Stimulated activated CD4-positive, alpha-beta T cell treated with anti-CD3 and anti-CD28 coated beads, TNF-alpha, amount 100 ng/mL, for 4 hours (primary cell): ENCODE measurements around the gene ACE.

Experiments
- DNase-seq, 3 experiments: peaks; one replicate each; pipeline ENCODE4 v3.0.0-alpha.2; 2020; ENCODE audit warnings: low read depth in 3 of 3

Gene ACE

GRCh38 chr17:63474586-63475460, 2.0 kb upstream of the ACE start:
- no peak for DNase-seq

- no peak for DNase-seq
Measured at GRCh38 chr17:63475491-63476412, 1.1 kb upstream of the ACE start.

DNA sequence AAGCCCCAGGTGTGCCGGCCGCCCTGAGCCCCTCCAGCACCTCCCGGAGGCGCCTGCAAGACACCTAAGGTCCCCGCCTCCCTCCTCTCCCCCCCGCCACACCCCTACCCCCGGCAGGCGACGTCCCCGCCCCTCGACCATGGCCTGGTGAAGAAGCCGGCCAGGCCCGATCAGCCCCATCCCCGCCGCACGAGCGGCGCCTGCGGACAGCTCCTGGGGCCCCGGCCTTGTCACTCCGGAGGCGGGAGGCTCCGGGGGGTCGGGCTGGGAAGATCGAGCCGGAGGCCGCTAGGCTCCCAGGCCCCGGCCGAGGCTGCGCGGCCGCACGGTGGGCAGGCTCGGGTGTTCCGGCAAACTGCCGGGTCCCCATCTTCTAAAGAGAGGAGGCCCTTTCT, 405 bp upstream of the ACE start:
- DNase-seq, result no peak

DNA sequence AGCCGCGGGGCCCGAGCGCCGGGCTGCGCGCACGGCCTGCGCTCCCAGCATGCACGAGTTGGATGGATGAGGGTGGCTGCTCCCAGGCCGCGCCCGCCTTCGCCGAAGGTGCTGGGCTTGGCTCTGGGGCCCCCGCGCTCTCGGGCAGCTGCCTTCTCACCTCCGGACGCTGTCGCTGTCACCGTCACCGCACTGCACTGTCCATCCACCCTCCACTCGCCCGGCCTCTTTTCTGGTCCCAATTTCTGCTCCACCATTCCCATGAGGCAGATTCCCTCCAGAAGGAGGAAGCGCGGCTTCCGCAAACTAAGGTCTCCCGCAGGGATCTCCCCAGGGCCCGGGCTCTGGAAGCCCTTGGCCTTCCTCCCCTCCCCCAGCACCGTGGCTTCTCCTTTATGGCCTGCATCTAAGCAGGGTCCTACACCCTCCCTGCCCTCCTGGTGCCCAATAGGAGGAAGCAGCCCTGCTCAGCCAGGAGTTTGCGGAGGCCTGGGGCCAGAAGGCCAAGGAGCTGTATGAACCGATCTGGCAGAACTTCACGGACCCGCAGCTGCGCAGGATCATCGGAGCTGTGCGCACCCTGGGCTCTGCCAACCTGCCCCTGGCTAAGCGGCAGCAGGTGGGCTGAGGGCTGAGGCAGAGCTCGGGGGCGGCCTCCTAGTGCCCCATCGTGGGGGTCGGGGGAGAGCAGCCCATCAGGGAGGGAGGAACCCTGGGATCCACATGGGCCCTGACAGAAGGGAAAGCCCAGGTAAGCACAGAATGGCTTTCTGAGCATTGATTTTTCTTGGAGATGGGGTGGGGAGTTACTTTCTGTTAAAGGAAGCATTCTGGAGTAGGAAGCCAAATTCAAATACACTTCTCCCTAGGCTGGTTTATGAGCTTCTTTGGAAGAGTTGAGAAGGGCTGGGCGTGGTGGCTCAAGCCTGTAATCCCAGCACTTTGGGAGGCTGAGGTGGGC, 899 bp downstream of the ACE start:
- no peak for DNase-seq

DNA sequence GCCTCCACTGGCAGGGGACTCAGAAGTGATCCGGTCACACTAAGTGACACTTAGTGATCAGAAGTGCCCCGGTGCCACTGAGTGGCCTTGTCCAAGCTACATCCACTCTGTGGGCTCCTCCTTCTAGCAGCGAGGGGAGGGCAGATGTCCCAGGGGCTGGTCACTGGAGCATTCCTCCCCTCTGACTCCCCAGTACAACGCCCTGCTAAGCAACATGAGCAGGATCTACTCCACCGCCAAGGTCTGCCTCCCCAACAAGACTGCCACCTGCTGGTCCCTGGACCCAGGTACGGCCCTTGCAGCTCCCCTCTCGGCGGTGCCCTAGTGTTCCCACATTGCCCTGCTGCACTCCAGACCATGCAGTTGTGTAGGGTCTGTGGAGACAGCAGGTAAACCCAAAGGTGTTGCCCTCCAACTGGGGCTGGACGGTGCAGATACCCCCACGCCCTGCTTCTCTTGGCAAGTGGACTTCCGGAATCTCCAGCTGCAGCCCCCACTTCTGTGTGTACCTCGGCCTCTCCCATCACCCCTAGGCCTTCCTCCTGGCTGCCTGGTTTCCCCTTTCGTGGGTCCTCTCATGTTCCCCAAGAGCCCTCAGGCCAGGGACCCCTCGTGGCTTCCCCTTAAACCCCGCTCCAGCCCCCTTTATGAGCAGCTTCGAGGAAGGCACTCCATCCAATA, 2.1 kb downstream of the ACE start:
- peak; percentile 48 to 64 (median 57) for DNase-seq

GRCh38 chr17:63479495-63480184, 2.8 kb downstream of the ACE start:
- DNase-seq, result no peak

DNA sequence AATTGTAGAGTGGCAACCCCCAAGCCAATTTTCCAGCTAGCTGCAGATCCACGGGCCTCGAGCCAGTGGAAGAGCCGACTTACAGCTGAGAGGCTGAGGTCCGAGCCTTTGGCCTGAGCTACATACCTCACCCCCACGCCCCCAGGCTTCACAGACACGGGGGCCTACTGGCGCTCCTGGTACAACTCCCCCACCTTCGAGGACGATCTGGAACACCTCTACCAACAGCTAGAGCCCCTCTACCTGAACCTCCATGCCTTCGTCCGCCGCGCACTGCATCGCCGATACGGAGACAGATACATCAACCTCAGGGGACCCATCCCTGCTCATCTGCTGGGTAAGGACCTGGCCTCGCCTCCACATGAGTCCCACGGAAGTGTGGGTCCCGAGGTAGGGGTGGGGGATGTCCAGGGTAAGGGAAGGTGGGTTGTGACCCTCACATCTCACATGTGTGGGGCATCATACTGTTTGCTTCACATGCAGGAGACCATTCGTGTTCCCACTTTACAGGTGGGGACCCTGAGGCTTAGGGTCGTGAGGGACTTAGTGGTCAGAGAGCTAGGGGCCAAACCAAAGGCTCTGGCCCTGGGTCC, 3.4 kb downstream of the ACE start:
- DNase-seq, result no peak

DNA sequence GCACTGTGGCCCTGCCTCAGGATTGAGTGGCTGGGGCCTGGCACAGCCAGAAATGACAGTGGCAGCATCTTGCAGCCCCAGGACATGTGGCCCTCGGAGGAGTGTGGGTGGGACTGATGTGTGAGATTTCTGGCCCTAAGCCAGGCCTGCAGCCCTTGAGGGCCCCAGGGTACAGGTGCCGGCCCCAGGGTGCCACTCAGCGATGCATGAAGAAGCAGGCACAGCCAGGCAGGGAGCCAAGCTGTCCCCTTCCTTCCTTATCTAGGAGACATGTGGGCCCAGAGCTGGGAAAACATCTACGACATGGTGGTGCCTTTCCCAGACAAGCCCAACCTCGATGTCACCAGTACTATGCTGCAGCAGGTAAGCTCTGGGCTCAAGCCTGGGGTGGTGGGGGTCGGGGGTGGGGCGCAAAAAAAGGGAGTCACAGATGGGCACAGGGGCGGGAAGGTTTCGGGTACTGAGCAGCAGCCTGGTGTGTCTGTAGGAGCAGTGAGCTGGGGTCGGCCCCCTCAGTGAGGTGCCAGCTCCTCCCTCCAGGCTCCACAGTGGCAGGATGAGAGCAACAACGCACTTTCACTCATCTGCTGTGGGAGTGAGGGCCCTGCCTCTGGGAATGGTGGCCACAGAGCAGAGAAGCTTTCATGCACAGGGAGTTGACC, 4.1 kb downstream of the ACE start:
- no peak for DNase-seq

- no peak for DNase-seq
Measured at GRCh38 chr17:63481488-63481870, 4.6 kb downstream of the ACE start.

DNA sequence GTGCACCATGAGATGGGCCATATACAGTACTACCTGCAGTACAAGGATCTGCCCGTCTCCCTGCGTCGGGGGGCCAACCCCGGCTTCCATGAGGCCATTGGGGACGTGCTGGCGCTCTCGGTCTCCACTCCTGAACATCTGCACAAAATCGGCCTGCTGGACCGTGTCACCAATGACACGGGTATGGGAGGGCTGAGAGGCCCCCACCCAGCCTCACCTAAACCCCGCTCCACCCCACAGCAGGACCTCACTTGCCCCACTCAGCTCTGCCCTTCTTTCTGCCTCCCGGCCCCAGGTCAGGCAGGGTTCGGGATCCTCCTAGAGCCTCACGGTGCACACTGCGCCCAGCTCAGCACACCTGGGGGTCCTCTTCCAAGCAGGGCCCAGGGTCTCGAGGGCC, 5.6 kb downstream of the ACE start:
- no peak for DNase-seq

DNA sequence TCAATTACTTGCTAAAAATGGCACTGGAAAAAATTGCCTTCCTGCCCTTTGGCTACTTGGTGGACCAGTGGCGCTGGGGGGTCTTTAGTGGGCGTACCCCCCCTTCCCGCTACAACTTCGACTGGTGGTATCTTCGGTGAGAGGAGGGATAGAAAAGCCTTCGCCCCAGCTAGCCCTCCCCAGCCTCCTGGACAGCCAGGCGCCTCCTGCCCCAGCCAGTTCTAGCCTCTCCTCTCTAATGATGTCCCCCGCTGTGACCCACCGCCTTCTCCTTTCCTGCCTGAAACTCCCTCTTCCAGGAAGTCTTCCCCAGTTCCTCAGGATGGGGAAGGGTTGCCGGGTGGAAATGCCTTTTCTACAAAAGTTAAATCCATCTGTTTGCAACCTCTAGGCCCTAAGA, 6.2 kb downstream of the ACE start:
- no peak for DNase-seq

DNA sequence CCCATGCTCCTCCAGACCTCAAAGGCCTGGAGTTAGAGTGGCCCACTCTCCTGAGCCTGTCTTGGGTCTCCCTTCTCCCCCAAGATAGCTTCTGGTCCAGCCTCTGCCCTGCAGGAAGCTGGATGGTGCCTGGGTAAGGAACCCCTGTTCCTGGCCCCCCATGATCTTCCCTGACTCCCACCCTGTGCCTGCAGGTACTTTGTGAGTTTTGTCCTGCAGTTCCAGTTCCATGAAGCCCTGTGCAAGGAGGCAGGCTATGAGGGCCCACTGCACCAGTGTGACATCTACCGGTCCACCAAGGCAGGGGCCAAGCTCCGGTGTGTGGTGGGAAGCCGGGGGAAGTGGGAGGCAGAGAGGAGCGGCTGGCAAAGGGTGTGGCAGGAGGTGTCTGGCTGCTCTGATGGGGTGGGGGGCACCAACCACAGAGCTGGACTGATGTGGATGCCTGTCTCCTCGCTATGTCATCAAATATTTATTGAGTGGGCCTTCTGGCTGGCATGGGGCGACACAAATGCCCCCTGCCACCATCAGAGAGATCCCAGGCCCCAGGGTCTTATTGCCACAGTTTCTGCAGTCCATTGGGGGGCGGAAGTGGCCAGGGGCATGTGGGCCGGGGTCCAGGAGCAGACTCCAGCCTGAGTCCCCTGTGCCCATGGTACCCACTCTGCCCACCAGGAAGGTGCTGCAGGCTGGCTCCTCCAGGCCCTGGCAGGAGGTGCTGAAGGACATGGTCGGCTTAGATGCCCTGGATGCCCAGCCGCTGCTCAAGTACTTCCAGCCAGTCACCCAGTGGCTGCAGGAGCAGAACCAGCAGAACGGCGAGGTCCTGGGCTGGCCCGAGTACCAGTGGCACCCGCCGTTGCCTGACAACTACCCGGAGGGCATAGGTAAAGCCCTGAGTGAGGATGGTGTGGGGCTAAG, 7.1 kb downstream of the ACE start:
- DNase-seq, result no peak

DNA sequence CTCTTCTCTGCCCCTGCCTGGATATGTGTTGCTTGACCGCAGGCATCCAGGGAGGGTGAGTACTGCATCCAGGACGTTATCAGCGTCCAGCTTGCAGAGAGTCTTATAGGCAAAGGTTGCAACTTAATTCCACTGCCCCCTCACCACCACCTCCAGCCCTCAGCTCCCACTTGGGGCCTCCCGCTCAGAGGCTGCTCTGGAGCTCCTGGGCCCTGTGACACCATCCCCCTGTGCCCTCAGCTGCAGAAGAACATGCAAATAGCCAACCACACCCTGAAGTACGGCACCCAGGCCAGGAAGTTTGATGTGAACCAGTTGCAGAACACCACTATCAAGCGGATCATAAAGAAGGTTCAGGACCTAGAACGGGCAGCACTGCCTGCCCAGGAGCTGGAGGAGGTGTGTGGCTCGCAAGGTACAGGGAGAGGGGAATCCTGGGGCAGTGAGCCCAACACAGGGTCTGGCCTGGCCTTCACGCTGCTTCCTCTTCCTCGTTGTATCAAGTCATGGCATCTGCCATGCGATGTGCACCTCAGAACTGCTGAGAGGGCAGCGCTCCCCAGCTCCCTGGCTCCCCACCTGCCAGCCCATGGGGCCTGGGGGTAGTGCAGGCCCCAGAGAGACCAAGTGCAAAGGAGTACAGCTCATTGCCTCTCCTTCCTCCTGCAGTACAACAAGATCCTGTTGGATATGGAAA, 9.6 kb downstream of the ACE start:
- no peak for DNase-seq

GRCh38 chr17:63487014-63487339, 10.1 kb downstream of the ACE start:
- DNase-seq, result no peak

DNA sequence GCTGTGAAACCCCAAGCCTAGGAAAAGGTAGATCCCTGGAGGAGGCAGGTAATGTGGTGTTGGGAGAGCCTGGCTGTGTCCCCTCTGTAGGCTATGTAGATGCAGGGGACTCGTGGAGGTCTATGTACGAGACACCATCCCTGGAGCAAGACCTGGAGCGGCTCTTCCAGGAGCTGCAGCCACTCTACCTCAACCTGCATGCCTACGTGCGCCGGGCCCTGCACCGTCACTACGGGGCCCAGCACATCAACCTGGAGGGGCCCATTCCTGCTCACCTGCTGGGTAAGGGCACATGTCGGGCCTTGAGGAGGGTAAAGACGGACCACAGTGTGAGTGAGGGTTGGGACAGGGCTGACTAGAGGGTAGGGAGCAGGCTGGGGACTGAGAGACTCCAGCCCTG, 12.0 kb downstream of the ACE start:
- DNase-seq, result no peak

DNA sequence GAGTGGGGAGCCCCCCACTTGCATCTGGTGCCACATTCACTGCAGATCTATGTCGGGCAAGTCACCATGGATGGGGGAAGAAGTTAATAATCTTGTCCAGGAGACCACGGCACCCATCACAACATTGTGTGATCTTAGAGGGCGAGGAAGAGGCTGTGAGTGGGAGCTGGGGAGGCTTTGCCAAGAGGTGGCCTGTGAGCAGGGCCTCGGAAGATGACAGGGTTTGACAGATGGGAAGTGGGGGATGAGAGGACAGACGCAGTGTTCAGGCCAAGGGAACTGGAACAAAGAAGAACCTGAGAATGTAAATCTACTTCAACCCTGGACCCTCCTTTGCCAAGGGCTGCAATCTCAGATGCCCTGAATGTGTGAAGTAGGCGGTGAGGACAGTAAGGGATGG, 12.4 kb downstream of the ACE start:
- no peak for DNase-seq

- no peak for DNase-seq
Measured at GRCh38 chr17:63490329-63490728, 13.5 kb downstream of the ACE start.

DNA sequence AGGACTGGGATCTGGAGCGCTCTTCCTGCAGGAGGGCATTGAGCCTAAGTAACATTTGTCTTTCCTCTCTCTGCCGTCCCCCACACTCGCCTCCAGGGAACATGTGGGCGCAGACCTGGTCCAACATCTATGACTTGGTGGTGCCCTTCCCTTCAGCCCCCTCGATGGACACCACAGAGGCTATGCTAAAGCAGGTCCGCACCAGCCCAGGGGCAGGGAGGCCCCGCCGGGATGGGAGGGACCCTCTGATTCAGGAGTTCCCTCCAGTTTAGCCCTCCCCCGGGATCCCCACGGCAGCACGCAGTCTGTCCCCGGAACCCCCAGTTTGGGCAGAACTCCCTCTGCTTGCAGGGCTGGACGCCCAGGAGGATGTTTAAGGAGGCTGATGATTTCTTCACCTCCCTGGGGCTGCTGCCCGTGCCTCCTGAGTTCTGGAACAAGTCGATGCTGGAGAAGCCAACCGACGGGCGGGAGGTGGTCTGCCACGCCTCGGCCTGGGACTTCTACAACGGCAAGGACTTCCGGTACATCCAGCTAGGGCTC, 14.1 kb downstream of the ACE start:
- no peak for DNase-seq
